HG02943 (cell line): Measurements from ENCODE around the gene TEAD3.

ENCODE experiments used
- ATAC-seq: cut with Tn5 transposase; IDR thresholded peaks from one replicate; pipeline ENCODE4 v1.9.1; 2021; ENCODE audit warnings: mild to moderate bottlenecking, low read depth, moderate library complexity; ENCODE audit not compliant: unreplicated experiment

The TEAD3 gene

DNA sequence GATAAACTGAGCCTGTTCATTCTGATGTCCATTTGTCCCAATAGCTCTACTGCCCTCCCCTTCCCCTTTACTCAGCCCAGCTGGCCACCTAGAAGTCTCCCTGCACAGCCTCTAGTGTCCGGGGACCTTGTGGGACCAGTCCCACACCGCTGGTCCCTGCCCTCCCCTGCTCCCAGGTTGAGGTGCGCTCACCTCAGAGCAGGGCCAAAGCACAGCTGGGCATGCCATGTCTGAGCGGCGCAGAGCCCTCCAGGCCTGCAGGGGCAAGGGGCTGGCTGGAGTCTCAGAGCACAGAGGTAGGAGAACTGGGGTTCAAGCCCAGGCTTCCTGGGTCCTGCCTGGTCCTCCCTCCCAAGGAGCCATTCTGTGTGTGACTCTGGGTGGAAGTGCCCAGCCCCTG, 69.4 kb downstream of the TEAD3 start:
- ATAC-seq: no peak

DNA sequence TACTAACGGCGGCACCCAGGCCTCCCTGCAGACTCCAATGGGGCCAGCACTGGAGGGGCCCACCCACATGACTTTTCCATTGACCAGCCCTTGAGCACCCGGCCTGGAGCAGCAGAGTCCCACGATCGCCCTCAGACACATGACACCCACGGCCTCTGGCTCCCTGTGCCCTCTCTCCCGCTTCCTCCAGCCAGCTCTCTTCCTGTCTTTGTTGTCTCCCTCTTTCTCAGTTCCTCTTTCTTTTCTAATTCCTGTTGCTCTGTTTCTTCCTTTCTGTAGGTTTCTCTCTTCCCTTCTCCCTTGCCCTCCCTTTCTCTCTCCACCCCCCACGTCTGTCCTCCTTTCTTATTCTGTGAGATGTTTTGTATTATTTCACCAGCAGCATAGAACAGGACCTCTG, 70.8 kb downstream of the TEAD3 start:
- no peak for ATAC-seq

DNA sequence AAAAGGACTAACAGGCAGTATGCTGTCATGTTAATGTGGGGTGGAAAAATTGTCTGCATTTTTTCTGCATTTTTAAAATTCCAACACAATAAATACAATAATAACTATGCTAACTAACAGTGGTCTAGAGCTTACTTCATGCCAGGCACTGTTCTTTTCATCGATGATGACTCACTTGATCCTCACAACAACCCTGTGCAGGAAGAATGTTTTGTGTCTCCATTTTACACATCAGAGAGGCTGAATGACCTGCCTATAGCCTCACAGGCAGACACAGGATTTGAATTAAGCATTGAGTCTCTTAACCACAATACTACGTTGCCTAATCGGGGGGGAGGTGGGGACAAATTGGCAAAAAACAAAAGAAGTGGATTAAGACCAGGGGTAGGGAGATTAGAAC, 71.6 kb downstream of the TEAD3 start:
- ATAC-seq: no peak
